Ishikawa (cell line): ENCODE results near the gene PXN.

Experiments
- CEBPB ChIP-seq: IDR thresholded peaks from 2 replicates; pipeline ENCODE4 v1.6.1; 2012
- CREB1 ChIP-seq: IDR thresholded peaks from 2 replicates; pipeline ENCODE4 v1.6.1; 2012; ENCODE audit warnings: low read depth
- EGR1 ChIP-seq: IDR thresholded peaks from 2 replicates; pipeline ENCODE4 v1.6.1; 2012
- EP300 ChIP-seq: IDR thresholded peaks from 2 replicates; pipeline ENCODE4 v1.6.1; 2012; ENCODE audit warnings: borderline replicate concordance
- FOXM1 ChIP-seq: IDR thresholded peaks from 2 replicates; pipeline ENCODE4 v1.6.1; 2012; ENCODE audit warnings: low read depth, borderline replicate concordance
- MAX ChIP-seq: IDR thresholded peaks from 2 replicates; pipeline ENCODE4 v1.6.1; 2012
- NFIC ChIP-seq: IDR thresholded peaks from 2 replicates; pipeline ENCODE4 v1.6.1; 2012
- RAD21 ChIP-seq: IDR thresholded peaks from 2 replicates; pipeline ENCODE4 v1.6.1; 2012; ENCODE audit warnings: low read depth
- REST ChIP-seq: IDR thresholded peaks from 2 replicates; pipeline ENCODE4 v1.6.1; 2012; ENCODE audit warnings: low read depth, mild to moderate bottlenecking
- TAF1 ChIP-seq: IDR thresholded peaks from 2 replicates; pipeline ENCODE4 v1.6.1; 2012; ENCODE audit warnings: low read depth, mild to moderate bottlenecking
- TEAD4 ChIP-seq: IDR thresholded peaks from 2 replicates; pipeline ENCODE4 v1.6.1; 2012
- YY1 ChIP-seq: IDR thresholded peaks from 2 replicates; pipeline ENCODE4 v1.6.1; 2012; ENCODE audit warnings: low read depth
- ZBTB7A ChIP-seq: IDR thresholded peaks from 2 replicates; pipeline ENCODE4 v1.6.1; 2012; ENCODE audit warnings: low read depth
- TF ChIP-seq, protein P1 (sequence below): IDR thresholded peaks from 2 replicates; pipeline ENCODE4 v1.6.1; 2012

DNA sequence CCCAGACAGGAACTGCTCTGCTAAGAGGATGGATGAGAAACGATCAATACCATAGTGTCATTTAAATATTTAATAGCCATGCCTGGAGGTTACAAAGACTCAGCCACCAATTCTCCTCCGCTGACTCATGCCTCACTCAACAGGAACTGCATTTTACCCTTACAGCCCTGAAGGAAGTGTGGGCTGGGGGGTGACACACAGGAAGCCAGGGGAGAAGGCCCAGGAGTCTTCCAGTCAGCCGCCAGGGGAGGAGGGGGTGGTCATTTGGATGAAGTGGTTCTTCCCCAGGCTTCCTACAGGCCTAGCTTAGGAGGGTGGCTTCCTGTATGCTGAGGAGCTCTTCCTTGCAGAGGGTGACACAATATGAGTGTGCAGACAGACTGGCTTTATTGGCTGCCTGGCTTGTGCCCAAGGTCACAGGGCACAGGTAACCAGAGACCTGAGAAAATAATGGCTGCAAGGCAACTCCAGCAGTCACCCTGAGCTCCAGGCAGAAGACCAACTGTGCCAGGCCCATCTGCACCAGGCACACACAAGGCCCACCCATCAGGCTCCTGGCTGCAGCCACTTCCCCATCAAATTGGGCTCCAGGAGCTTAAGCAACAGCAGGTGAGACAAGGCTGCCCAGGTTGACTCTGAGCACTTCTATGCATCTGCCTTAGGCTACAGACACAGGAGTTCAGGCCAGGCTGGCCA lies 34.1 kb downstream of the PXN start:
- TF ChIP-seq YY1 (peak; percentile 60; the same call in 1 of the 2 replicates), TAF1 (peak; percentile 12; the same call in 1 of the 2 replicates), RAD21 (no peak; the same call in 1 of the 2 replicates), FOXM1 (peak; percentile 55; the same call in 1 of the 2 replicates), EGR1 (no peak), ZBTB7A (no peak; the same call in 1 of the 2 replicates), EP300 (peak; percentile 73), CREB1 (no peak), MAX (peak; percentile 43), CEBPB (no peak), NFIC (peak; percentile 54), REST (no peak), TEAD4 (peak; percentile 60)
- TF ChIP-seq, protein P1, sequence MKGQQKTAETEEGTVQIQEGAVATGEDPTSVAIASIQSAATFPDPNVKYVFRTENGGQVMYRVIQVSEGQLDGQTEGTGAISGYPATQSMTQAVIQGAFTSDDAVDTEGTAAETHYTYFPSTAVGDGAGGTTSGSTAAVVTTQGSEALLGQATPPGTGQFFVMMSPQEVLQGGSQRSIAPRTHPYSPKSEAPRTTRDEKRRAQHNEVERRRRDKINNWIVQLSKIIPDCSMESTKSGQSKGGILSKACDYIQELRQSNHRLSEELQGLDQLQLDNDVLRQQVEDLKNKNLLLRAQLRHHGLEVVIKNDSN = no peak
